ENCODE results near the gene UROC1. TPM values are rescaled to one million over a fixed set of nuclear protein-coding genes. Genes with fewer than 3 reads are reported as not detected.

The UROC1 gene
- total and polyA plus RNA-seq, 2 of the 13 experiments (the other 11 are each of a cell fraction or from before 2014, with no cell fraction given), result 0.71 to 1.3 TPM

GRCh38 chr3:126517291-126517951 is at the start of gene UROC1 (continued):
- TF ChIP-seq NPAS2 (CRISPR knock-in tag; IDR thresholded peaks at IDR 0.05; ENCODE audit: borderline replicate concordance) (no peak), AHDC1 (CRISPR knock-in tag; IDR thresholded peaks at IDR 0.05; ENCODE audit: borderline replicate concordance) (peak; percentile 49; the same call in 1 of the 2 replicates), ADNP (CRISPR knock-in tag; IDR thresholded peaks at IDR 0.05) (0 out of 2 replicates have a peak, but pooled peaks have one; percentile 41), ZNF12 (CRISPR knock-in tag; IDR thresholded peaks at IDR 0.05) (no peak), ELF1 (CRISPR knock-in tag; IDR thresholded peaks at IDR 0.05) (0 out of 2 replicates have a peak, but pooled peaks have one; percentile 6), NR2F1 (CRISPR knock-in tag; IDR thresholded peaks at IDR 0.05) (peak; percentile 8 to 69; a peak in 2 of 4 replicates), AGO1 (IDR thresholded peaks at IDR 0.05; ENCODE audit: low read depth, low read length, poor library complexity, severe bottlenecking) (peak; percentile 77), RNF2 (conservative IDR thresholded peaks at IDR 0.05; ENCODE audit: low read depth) (no peak), GTF3A (CRISPR knock-in tag; conservative IDR thresholded peaks at IDR 0.05) (0 out of 2 replicates have a peak, but pooled peaks have one; percentile 36), HNF4G (IDR thresholded peaks at IDR 0.05; ENCODE audit: borderline replicate concordance, low read depth, low read length) (peak; percentile 59; the same call in 1 of the 2 replicates), HNF4G (CRISPR knock-in tag; IDR thresholded peaks at IDR 0.05; ENCODE audit: borderline replicate concordance, low read depth) (peak; percentile 44), REPIN1 (CRISPR knock-in tag; IDR thresholded peaks at IDR 0.05; ENCODE audit: borderline replicate concordance, low read depth) (0 out of 2 replicates have a peak, but pooled peaks have one; percentile 45), ZNF678 (CRISPR knock-in tag; IDR thresholded peaks at IDR 0.05) (0 out of 2 replicates have a peak, but pooled peaks have one; percentile 23), MIER3 (CRISPR knock-in tag; IDR thresholded peaks at IDR 0.05; ENCODE audit: borderline replicate concordance) (no peak), ETV5 (CRISPR knock-in tag; IDR thresholded peaks at IDR 0.05; ENCODE audit: borderline replicate concordance) (peak; percentile 23; the same call in 1 of the 2 replicates), NFAT5 (CRISPR knock-in tag; IDR thresholded peaks at IDR 0.05) (no peak), MED1 (CRISPR knock-in tag; IDR thresholded peaks at IDR 0.05) (0 out of 2 replicates have a peak, but pooled peaks have one; percentile 32), SOX5 (CRISPR knock-in tag; IDR thresholded peaks at IDR 0.05; ENCODE audit: borderline replicate concordance) (peak; percentile 43; the same call in 1 of the 2 replicates), ZNF644 (CRISPR knock-in tag; IDR thresholded peaks at IDR 0.05; ENCODE audit: low read depth) (0 out of 2 replicates have a peak, but pooled peaks have one; percentile 20), GATAD2A (CRISPR knock-in tag; IDR thresholded peaks at IDR 0.05) (peak; percentile 86)
